Measurements from ENCODE around the gene ITGA11.

ITGA11 gene

DNA sequence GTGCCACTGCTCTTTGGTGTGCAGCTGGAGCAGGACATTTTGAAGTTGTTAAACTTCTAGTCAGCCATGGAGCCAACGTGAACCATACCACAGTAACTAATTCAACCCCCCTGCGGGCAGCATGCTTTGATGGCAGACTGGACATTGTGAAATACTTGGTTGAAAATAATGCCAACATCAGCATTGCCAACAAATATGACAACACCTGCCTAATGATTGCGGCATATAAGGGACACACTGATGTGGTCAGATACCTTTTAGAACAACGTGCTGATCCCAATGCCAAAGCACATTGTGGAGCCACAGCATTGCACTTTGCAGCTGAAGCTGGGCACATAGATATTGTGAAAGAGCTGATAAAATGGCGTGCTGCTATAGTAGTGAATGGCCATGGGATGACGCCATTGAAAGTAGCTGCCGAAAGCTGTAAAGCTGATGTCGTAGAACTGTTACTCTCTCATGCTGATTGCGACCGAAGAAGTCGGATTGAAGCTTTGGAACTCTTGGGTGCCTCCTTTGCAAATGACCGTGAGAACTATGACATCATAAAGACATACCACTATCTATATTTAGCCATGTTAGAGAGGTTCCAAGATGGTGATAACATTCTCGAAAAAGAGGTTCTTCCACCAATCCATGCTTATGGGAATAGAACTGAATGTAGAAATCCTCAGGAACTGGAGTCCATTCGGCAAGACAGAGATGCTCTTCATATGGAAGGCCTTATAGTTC lies 142.2 kb downstream of the ITGA11 start:
- DNase-seq (ENCODE audit: low read depth in 2 of 2) = no peak

DNA sequence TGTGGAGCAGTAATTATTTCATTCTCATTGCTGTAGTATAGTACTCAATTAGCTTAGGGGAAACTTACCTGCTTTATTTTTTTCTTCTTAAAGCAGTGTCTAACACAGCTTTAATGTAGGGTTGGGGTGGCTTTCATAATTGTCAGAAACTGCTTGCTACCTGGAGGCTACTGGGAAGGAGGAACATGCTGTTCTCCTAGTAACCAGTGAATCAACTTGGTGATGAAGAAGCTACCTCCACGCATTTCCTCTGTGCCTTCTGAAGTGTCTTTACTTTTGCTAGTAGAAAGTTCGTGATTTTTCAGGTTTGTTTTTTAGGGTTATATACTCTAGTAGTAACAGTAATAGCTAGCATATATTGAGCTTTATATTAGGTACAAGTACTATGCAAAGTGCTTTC lies 142.9 kb downstream of the ITGA11 start:
- no peak for DNase-seq (ENCODE audit: low read depth in 2 of 2)

DNA sequence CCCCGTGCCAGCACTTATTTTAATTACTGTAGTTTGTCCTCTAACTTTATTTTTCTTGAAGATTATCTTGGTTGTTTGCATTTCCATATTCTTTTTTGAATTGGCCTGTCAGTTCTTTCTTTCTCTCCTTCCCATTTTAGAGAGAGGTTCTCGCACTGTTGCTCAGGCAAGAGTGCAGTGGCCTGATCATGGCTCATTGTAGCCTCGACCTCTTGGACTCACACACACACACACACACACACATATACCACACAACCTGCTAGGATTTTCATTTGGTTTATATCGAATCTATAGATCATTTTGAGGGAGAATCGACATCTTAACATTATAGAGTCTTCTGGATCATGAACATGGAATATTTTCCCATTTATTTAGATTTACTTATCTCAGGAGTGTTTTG lies 145.7 kb downstream of the ITGA11 start:
- DNase-seq (ENCODE audit: low read depth in 2 of 2) = no peak

DNA sequence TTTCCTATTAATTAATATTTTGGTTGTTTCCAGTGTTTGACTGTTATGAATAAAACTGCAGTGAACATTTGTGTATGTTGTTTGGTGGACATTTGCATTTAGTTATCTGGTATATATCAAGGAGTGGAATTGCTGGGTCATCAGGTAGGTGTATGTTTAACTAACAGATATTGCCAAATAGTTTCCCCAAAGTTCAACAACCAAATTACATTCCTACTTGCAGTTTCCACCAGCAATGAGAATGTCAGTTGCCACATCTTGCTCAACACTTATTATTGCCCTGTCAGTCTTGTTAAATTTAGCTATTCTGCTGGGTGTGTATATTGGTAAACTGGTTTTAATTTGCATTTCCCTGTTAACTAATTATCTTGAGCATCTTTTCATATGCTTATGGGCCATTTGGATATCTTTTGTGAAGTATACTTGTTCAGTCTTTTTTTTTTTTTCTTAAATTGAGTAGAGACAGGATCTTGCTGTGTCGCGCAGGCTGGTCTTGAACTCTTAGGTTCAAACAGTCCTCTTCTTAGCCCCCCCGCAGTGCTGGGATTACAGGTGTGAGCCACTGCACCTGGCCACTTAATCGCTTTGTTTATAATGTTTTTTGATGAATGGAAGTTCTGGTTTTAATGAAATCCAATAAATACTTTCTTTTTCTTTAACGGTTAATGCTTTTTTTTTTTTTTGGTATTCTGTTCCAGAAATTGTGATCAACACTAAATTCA lies 146.5 kb downstream of the ITGA11 start:
- no peak for DNase-seq (ENCODE audit: low read depth in 2 of 2)

DNA sequence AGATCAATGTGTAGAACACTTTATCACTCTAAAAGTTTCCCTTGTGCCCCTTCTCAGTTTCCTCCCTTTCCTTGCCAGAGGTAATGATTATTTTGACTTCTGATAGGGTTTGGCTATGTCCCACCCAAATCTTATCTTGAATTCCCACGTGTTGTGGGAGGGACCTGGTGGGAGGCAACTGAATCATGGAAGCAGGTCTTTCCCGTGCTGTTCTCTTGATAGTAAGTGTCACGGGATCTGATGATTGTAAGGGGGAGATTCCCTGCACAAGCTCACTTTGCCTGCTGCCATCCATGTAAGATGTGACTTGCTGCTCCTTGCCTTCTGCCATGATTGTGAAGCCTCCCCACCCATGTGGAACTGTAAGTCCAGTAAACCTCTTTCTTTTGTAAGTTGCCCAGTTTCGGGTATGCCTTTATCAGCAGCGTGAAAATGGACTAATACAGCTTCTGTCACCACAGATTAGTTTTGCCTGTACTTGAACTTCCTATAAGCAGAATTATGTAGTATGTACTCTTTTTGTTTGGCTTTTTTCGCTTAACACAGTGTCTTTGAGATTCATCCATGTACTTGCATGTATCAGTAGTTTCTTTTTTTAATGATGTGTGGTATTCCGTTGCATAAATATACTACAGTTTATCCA lies 147.2 kb downstream of the ITGA11 start:
- DNase-seq (ENCODE audit: low read depth in 2 of 2) = no peak

DNA sequence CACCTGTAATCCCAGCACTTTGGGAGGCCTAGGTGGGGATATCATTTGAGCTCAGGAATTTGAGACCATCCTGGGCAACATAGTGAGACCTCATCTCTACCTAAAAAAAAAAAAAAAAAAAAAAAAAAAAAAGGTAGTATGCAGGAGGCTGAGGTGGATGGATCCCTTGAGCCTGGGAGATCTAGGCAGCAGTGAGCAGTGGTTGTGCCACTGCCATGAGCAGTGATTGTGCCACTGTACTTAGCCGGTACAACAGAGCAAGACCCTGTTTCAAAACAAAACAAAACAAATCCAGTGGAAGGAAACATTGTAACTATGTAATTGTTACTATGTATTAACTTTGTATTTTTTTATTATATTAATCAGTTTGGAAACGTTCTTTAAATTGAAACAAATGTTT lies 148.6 kb downstream of the ITGA11 start:
- DNase-seq (ENCODE audit: low read depth in 2 of 2) = no peak

DNA sequence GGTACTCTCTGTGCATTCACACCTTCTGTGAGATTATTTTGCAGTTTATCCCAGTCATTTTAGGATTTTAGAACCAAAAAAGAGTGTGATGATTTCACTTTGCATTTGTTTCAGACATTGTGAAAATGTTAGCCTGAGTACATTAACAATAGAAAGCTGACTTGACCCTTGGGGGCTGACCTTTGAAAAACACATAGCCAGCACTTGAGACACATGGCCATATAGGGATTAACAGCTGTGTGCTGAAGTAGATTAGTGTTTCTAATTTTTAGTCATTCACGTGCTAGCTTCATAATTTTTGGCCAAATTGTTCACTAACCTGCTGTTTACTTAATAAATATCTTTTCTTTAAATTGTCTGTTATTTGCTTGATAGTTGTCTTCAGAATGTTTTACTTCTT lies 151.0 kb downstream of the ITGA11 start:
- no peak for DNase-seq (ENCODE audit: low read depth in 2 of 2)

DNA sequence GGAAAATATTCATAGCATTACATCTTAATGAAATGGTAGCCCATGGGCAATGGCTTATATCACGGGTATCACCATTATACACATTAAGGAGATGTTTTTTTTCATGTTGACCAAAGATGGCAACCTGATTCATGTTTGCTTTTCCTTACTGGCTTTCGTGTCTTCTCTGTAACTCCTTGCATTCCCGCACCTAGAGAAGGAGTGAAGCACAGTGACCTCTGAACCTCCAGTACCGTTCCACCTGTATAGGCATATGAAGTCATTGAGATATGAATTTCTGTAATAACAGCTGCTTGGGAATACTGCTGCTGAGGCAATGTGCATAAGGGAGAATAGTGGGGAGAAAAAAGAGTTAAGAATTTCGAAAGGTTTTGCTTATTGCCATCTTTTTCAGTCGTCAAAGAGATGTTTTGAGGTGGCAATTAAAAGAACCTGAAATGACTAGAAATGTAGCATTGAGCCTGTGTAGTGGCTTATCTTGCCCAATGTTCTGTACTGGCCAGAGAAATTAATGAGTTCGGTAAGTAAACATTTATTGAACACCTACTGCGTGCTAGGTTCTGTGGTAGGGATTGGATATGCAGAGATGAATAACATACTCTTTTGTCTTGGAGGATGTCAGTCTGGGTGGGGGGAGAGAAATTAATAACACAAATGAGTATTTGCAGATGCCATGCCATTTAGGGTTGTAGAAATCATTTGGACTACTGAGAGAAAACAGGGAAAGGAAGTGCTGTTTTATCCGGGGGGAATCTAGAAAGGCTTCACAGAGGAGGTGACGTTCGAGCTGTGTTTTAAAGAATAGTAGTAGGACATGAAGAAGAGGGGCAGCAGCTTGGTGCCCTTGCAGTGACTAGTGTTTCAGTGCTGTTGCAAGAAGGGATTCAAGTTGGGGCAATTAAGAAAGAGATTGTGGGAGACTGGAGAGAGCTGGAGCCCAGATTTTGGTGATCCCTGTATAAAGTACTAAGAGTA lies 151.9 kb downstream of the ITGA11 start:
- DNase-seq (ENCODE audit: low read depth in 2 of 2) = no peak

DNA sequence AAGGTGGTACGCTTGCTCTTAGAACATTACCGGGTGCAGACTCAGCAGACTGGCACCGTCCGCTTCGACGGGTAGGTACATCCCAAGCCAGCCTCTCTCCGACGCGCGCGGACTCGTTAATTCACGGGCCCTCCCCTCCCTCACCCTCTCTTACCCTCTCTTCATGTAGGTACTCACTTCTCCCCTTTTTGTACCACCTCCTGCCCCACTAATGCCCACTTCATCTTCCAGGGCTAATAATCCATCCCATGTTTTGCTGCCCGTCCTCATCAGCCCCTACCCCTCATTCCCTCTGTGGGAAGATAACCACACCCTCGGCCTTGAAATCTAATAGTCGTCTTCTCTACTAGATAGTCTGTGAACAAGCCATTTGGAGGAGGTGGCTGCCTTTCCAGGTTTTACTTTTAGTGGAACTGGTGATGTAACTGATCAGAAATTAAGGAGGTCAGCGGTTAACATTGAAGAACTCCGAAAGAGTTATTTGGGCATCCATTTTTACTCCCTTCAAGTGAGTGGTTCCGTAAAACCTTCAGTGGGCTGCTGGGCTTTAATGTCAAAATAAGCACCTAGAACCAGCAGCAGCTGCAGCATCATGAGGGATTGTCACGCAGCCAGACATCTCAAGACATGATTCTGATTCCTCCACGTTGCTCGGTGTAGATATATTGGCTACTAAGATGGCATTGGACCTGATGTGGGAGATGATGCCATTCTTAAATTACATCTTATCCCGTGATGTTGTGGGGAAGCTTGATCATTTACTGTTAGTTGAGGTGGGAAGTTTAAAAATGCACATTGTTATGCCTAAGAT lies 153.2 kb downstream of the ITGA11 start:
- DNase-seq (ENCODE audit: low read depth in 2 of 2) = no peak

DNA sequence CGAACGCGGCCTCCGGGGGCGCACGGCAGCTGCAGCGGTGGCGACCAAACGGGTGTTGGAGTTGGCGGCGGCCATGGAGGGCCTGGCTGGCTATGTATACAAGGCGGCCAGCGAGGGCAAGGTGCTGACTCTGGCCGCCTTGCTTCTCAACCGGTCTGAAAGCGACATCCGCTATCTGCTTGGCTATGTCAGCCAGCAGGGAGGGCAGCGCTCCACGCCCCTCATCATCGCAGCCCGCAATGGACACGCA lies 153.7 kb downstream of the ITGA11 start:
- no peak for DNase-seq (ENCODE audit: low read depth in 2 of 2)

DNA sequence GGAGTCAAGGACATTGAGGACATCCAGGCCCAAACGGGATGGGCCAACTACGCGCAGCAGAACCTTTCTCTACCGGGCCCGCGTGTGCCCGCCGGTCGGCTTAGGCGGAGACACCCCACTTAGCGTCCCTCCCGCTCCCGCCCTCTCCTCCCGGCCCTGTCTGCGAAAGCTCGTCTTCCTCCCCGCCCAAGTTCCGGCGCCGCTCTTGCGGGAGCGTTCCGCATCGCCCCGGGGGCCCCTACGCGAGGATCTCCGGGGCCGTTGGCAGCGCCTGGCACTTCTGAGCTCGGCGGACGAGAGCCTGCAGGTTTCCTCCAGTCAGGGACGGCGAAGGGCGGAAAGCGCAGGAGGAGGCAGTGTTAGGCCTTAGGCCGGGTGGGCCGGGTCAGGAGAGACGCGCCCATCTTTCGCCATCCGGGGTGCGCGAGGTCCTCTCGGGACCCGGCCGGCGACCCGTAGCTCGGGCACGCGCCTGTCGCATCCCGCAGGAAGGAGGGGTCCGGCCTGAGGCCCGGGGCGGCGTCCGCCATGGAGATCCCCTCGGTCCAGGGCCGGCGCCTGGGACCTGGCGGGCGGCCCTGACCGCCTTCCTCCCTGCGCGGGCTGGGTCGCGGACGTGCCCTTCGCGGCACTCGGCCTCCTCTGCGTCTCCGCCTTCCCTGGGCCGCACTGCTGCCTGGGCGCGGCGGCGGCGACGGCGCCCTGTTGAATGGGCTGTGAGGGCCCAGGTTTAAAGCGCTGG lies 154.2 kb downstream of the ITGA11 start, which contains the start of gene FEM1B:
Gene FEM1B, plus strand, starts transcription at position 143 of the 742 bp plus-strand sequence. CDS start 673 bp downstream, outside the sequence.
- DNase-seq (ENCODE audit: low read depth in 2 of 2) = peak; percentile 72 to 74

DNA sequence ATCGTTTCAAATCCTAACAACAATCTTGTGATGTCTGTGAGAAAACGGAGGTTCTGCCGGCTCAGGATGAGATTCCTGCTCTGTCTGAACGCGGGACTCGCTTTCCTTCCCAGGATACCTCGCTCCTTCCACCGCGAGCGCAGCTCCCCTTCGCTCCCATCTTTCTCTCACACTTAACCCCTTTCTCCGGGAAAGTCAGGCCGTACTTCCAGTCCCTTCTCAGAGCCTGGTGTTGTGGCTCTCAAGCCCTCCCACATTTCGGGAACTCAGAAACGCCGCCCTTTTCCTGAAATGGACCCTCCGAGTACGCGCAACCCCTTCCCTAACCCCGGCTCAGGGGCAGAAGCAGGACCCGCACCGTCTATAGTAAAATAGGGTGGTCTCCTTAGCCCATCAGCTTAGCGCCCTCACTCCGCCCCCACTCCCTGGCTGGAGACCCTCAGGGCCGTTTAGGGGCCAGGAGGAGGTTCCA lies 154.8 kb downstream of the ITGA11 start:
- no peak for DNase-seq (ENCODE audit: low read depth in 2 of 2)

DNA sequence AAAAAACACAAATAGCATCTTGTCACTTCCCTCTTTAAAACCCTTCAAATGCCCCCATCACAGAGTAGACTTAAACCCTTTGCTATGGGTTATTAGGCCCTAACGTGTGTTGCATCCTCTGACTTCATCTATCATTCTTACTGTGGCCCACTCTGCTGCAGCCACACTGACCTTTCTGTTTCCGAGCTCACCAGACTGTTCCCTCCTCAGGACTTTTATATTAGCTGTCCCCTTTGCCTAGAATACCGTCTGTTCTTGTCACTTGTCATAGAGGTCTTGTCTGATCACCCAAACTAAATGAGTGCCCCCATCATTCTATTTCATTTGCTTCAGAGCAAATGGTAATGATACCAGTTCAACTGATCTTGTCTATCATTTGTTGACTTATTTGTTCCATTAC lies 155.3 kb downstream of the ITGA11 start:
- no peak for DNase-seq (ENCODE audit: low read depth in 2 of 2)

DNA sequence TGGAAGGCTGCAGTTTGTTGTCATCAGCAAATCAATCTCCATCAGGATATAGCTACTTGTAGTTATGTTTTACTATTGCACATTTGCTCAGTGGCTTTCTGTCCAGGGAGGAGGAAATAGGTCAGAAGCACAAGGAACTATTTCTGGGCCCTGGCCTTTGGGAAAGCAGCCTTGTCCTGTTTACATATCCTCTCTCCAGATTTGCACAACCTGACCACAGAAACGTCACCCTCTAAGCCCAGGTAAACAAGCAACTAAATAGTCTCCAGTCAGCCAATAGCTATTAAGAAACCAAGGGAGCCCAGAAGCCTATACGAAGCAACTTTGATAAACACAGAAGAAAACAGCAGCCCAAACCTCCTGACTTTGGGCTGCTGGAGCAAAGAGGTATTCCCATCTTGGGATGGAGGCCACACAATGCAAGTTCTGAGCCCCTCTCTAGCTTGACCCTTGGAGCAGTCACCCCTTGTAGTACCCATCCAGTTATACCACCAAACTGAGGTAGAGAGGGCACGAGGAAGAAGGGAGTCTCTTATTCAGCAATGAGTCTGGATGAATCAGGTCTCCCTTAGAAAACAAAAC lies 156.7 kb downstream of the ITGA11 start:
- DNase-seq (ENCODE audit: low read depth in 2 of 2) = no peak

DNA sequence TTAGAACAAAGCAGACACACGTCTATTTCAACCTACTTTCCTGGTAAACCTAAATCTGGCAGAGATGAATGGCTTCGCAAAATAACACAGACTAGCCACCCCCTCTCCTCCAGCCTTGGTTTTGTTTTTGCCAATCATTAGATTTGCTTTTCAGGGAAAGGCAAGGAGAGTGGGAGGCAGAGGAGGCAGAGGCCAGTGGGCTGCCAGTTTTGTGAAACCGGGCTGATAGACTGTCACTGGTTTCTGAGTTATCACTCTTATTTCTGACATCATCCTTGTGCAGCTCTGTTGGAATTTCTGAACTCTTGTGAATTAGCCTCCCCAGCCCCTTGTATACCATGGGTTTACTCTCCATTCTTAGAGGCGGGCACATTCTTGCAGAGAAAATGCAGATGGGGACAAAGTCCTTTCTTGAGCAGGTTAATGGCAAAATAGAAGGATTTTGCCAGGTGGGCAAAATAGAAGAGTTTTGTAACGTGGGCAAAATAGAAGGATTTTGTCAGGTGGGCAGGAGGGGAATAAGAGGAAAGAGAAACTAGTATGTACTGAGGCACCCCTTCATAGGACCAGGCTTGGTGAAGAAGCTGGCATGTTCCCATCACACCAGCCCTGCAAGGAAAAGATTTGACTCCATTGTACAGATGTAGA lies 157.6 kb downstream of the ITGA11 start:
- no peak for DNase-seq (ENCODE audit: low read depth in 2 of 2)

DNA sequence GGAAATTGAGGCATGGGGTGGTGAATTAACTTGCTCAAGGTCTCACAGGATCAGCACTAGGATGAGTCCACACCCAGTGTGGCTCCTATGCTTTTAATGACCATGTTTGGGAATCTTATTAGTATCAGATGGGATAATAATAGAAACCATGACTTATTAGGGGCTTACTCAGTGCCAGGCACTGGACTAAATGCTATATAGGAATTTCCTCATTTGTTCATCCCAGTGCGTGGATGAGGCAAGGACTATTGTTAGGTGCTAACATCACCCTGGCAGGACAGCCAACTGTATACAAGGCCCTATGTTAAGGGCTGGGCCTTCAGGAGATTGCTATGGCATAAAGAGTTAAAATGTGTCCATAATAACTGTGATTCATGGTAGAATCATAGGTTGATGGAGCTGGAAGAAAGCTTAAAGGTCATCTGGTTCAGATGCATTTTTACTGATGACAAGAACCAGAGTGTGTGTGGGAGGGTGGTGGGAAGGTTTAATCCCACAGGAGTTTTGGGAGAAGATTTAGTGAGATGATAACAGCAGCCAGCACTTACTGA lies 159.2 kb downstream of the ITGA11 start:
- DNase-seq (ENCODE audit: low read depth in 2 of 2) = no peak

DNA sequence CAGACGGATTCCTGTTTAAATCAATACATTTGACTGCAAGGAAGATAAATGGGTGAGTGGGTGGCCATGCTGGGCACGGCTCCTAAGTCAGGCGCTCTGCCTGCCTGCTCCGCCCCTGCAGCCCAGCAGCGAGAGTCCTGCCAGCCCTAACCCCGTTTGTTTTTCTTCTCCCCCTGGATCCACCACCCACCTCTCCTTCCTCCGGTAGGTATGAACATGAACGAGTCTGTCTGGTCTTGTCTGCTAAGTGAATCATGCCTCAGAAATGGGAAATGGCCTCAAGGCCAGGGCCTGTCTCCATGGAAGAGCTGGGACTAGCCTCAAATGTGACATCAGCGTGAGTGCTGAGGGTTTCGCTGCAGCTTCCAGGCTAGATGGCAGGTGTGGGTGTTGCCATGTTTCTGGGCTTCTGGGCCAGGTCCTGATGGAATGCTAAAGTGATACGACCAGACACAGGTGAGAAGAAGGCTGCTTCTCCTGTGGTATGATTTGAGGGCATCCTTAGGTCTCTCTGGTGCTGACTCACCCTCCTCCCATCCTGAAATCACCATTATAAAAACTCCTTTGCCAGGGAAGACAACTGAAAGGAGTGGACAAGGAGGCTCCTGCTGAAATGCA lies 160.0 kb downstream of the ITGA11 start:
- no peak for DNase-seq (ENCODE audit: low read depth in 2 of 2)

DNA sequence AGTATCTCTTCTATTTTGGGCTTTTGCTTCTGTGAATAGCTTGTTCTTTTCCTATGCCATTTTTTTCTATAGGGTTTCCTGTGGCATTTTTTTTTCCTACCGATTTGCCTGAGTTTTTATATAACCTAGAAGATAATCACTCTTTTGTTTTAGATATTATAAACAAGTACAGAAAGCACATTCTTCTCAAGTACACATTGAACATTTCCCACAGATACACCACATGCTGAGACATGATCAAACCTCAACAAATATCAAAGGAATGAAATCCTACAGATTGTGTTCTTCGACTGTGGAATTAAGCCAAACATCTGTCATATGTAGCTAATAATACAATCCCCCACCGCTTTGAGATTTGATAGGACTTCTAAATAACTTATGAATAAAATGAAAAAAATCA lies 163.6 kb downstream of the ITGA11 start:
- no peak for DNase-seq (ENCODE audit: low read depth in 2 of 2)

DNA sequence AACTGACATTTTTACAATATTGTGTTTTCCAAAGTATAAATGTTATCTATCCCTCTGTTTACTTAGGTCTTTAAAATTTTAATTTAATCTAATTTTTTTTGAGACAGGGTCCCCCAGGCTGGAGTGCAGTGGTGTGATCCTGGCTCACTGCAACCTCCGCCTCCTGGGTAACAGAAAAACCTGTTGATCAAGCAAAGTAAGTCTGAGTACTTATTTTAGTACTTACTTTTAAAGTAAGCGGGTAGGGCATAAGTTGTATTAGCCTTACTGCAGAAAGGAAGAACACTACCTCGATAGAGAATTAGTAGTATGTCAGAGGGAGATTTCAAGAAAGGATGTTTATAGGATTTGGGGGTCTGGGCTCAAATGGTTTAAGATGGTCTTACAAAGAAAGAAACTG lies 166.3 kb downstream of the ITGA11 start:
- no peak for DNase-seq (ENCODE audit: low read depth in 2 of 2)
